PC-3 (cell line): ENCODE measurements around the gene ZNF573.

ENCODE experiments used
- EZH2 ChIP-seq: fragments of 300-600 bp; sonication (generic); IDR thresholded peaks from one replicate; pipeline ENCODE4 v1.6.1; 2017; ENCODE audit warnings: antibody characterized with exemption, mild to moderate bottlenecking, low read length; ENCODE audit not compliant: unreplicated experiment
- TF ChIP-seq, protein P1 (sequence below): fragments of 300-600 bp; sonication (generic); conservative IDR thresholded peaks from 2 replicates; pipeline ENCODE4 v1.5.1; 2017; ENCODE audit warnings: antibody characterized with exemption, low read depth, mild to moderate bottlenecking, low read length

DNA sequence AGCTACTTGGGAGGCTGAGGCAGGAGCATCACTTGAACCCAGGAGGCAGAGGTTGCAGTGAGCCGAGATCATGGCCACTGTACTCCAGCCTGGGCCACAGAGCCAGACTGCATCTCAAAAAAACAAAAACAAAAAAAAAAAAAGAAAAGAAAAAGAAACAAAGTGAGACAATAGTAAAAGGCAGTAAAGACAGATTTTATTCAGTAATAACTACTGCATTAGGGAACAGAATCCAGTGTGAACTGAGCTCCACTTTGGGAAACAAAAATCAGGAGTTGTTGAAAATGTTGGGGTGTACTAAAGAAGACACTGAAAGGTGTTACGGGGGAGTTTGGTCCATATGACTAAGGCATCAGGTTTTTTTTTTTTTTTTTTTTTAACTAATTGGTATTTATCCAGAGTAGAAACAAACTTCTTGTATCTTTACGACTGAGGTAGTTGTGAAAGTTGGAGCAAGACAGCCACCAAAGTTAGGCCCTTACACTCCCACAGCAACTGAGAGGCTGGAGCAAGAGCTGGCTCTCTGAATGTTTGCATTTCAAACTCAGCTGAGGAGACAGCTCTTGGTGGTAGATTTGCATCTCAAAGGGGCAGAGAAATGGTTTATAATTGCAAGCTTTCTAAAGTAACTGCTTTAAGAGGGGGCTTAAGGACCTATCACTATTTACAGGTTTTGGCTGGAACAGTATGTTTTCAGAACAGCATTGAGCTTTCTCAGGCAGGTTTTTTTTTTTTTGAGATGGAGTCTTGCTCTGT, 84.1 kb downstream of the ZNF573 start:
- TF ChIP-seq, protein P1, sequence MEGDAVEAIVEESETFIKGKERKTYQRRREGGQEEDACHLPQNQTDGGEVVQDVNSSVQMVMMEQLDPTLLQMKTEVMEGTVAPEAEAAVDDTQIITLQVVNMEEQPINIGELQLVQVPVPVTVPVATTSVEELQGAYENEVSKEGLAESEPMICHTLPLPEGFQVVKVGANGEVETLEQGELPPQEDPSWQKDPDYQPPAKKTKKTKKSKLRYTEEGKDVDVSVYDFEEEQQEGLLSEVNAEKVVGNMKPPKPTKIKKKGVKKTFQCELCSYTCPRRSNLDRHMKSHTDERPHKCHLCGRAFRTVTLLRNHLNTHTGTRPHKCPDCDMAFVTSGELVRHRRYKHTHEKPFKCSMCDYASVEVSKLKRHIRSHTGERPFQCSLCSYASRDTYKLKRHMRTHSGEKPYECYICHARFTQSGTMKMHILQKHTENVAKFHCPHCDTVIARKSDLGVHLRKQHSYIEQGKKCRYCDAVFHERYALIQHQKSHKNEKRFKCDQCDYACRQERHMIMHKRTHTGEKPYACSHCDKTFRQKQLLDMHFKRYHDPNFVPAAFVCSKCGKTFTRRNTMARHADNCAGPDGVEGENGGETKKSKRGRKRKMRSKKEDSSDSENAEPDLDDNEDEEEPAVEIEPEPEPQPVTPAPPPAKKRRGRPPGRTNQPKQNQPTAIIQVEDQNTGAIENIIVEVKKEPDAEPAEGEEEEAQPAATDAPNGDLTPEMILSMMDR, result no peak
- TF ChIP-seq EZH2, result no peak
